Tibial nerve (tissue), 4 donors: ENCODE results near the gene SDR39U1. TPM values are rescaled to one million over a fixed set of nuclear protein-coding genes. Genes with fewer than 3 reads are reported as not detected.
"Not testable (repeated sequence)": the region's sequence is repeated elsewhere in the genome, so short reads cannot be mapped to it uniquely, and the experiment has no call there.

ENCODE experiments used
- DNase-seq, 2 donors: peaks; one replicate each; pipeline ENCODE4 v3.0.0-alpha.2; 2019; ENCODE audit warnings: low spot score in 2 of 2
- H3K27ac ChIP-seq, 4 donors: fragments of 200-600 bp; sonication (generic) in 3 of 4; one replicate each; pipeline ENCODE4 v1.5.1; 2017 to 2019; ENCODE audit warnings: mild to moderate bottlenecking in 1 of 4
- H3K27me3 ChIP-seq, 2 donors: fragments of 200-600 bp; sonication (generic) in 1 of 2; one replicate each; pipeline versions ENCODE4 v1.5.1 to v1.6.0; 2017 to 2019
- H3K36me3 ChIP-seq, 3 donors: fragments of 200-600 bp; sonication (generic); one replicate each; pipeline ENCODE4 v1.5.1; 2018 to 2019
- H3K4me1 ChIP-seq, 4 donors: fragments of 200-600 bp; sonication (generic) in 3 of 4; one replicate each; pipeline ENCODE4 v1.5.1; 2017 to 2019
- H3K4me3 ChIP-seq, 4 donors: fragments of 200-600 bp; sonication (generic) in 3 of 4; one replicate each; pipeline ENCODE4 v1.5.1; 2017 to 2019; ENCODE audit warnings: mild to moderate bottlenecking in 1 of 4, moderate library complexity in 1 of 4
- H3K9me3 ChIP-seq, 4 donors: fragments of 200-600 bp; sonication (generic) in 3 of 4; one replicate each; pipeline ENCODE4 v1.5.1; 2017 to 2019
- CTCF ChIP-seq, 5 experiments: fragments of 200-600 bp in 3 of 5; fragments of 450-650 bp in 2 of 5; sonication (generic) in 3 of 5; IDR thresholded peaks; one replicate each; pipeline ENCODE4 v1.5.1; 2016 to 2019; ENCODE audit warnings: antibody characterized with exemption in 5 of 5, mild to moderate bottlenecking in 3 of 5, moderate library complexity in 2 of 5
- EP300 ChIP-seq, 2 donors: sonication (generic); formaldehyde crosslinking; IDR thresholded peaks; one replicate each; pipeline ENCODE4 v1.6.1; 2017; ENCODE audit warnings: antibody characterized with exemption in 2 of 2, mild to moderate bottlenecking in 1 of 2
- POLR2A ChIP-seq, 2 donors: fragments of 450-650 bp; IDR thresholded peaks; one replicate each; pipeline ENCODE4 v1.6.1; 2017; ENCODE audit warnings: antibody characterized with exemption in 2 of 2, mild to moderate bottlenecking in 2 of 2, moderate library complexity in 2 of 2
- WGBS, 2 donors: methylation state at CpG; one replicate each; pipeline ENCODE4 v1.1.5; 2018; 5-methylcytosine and 5-hydroxymethylcytosine counted together
- total RNA-seq, 4 donors: library from RNA; depleted of rRNA; stranded (reverse); fragments of >200 nt; gene quantifications; one replicate each; pipeline ENCODE4 v1.1.0, GENCODE V29; 2016

SDR39U1 gene
- total RNA-seq, 4 donors from 2014 or later = 37.9 to 64.9 (median 60.8) TPM

- TF ChIP-seq CTCF (IDR thresholded peaks at IDR 0.05) = no peak
- no peak for TF ChIP-seq EP300 (IDR thresholded peaks at IDR 0.05)
- no peak for TF ChIP-seq POLR2A (IDR thresholded peaks at IDR 0.05)
- WGBS, 2 donors = 81 to 82% methylated on average over 4 of the region's 4 CpGs
- H3K27ac ChIP-seq = no peak overlapping the region
Measured at GRCh38 chr14:24475261-24475660, 32.7 kb upstream of the SDR39U1 start.

DNA sequence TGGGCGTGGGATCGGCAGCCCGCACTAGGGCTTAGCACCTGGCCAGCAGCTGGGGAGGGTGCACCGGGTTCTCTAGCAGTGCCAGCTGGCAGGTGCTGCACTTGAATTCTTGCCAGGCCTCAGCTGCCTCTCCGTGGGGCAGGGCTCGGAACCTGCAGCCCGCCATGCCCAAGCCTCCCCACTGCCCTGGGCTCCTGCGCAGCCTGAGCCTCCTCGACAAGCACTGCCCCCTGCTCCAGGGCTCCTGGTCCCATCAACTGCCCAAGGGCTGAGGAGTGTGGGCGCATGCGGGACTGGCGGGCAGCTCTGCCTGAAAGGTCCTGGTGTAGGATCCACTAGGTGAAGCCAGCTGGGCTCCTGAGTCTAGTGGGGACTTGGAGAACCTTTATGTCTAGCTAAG lies 30.6 kb upstream of the SDR39U1 start:
- 67 to 84% methylated on average over 3 to 8 of the region's 12 CpGs for WGBS, 2 donors
- no peak overlapping the region for H3K4me3 ChIP-seq

More at GRCh38 chr14:24475261-24475660, 32.7 kb upstream of the SDR39U1 start:
- DNase-seq = no peak
- Histone ChIP-seq H3K4me1 (no peaks in the 10 kb centered on the region), H3K27me3 (no peaks in the 10 kb centered on the region), H3K9me3 (no peaks in the 10 kb centered on the region), H3K36me3 (peaks cover 0 to 10% (median 0%) of the 10 kb centered on the region in 3 donors), H3K4me3 (no peak overlapping the region)

DNA sequence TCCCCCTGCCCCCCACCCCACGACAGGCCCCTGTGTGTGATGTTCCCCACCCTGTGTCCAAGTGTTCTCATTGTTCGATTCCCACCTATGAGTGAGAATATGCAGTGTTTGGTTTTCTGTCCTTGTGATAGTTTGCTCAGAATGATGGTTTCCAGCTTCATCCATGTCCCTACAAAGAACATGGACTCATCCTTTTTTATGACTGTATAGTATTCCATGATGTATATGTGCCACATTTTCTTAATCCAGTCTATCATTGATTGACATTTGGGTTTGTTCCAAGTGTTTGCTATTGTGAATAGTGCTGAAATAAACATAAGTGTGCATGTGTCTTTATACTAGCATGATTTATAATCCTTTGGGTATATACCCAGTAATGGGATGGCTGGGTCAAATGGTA lies 27.9 kb upstream of the SDR39U1 start:
- DNase-seq, H3K27me3 ChIP-seq, H3K4me1 ChIP-seq, H3K27ac ChIP-seq, H3K4me3 ChIP-seq, H3K9me3 ChIP-seq: not testable (repeated sequence)
- WGBS, 2 donors = 88 to 91% methylated on average over 2 of the region's 2 CpGs
- peaks cover 0 to 10% (median 0%) of the 10 kb centered on the region in 3 donors for H3K36me3 ChIP-seq

More for the DNA sequence above, 30.6 kb upstream of the SDR39U1 start:
- Histone ChIP-seq H3K36me3 (peaks cover 0 to 10% (median 0%) of the 10 kb centered on the region in 3 donors), H3K27me3 (no peaks in the 10 kb centered on the region), H3K4me1 (no peaks in the 10 kb centered on the region), H3K9me3 (peaks cover 0 to 4% (median 0%) of the 10 kb centered on the region in 4 donors), H3K27ac (no peak overlapping the region)
- no peak for DNase-seq
- TF ChIP-seq EP300 (IDR thresholded peaks at IDR 0.05) (no peak), CTCF (IDR thresholded peaks at IDR 0.05) (no peak), POLR2A (IDR thresholded peaks at IDR 0.05) (no peak)

- Histone ChIP-seq H3K27me3 (no peaks in the 10 kb centered on the region), H3K4me3 (no peak overlapping the region), H3K27ac (no peak overlapping the region), H3K36me3 (peaks cover 0 to 10% (median 0%) of the 10 kb centered on the region in 3 donors), H3K9me3 (peaks cover 0 to 4% (median 0%) of the 10 kb centered on the region in 4 donors), H3K4me1 (no peaks in the 10 kb centered on the region)
- DNase-seq = no peak
- WGBS, 2 donors = 90 to 91% methylated on average over 3 of the region's 3 CpGs
- TF ChIP-seq CTCF (IDR thresholded peaks at IDR 0.05) = no peak
- no peak for TF ChIP-seq POLR2A (IDR thresholded peaks at IDR 0.05)
- no peak for TF ChIP-seq EP300 (IDR thresholded peaks at IDR 0.05)
Measured at GRCh38 chr14:24465805-24466204, 23.2 kb upstream of the SDR39U1 start.

- Histone ChIP-seq H3K36me3 (peaks cover 0 to 14% (median 0%) of the 10 kb centered on the region in 3 donors), H3K27ac (no peak overlapping the region), H3K9me3 (peaks cover 0 to 4% (median 0%) of the 10 kb centered on the region in 4 donors), H3K27me3 (no peaks in the 10 kb centered on the region), H3K4me3 (no peak overlapping the region), H3K4me1 (no peaks in the 10 kb centered on the region)
- 88 to 98% methylated on average over 3 of the region's 3 CpGs for WGBS, 2 donors
- no peak for DNase-seq
- TF ChIP-seq CTCF (IDR thresholded peaks at IDR 0.05) (no peak), EP300 (IDR thresholded peaks at IDR 0.05) (no peak), POLR2A (IDR thresholded peaks at IDR 0.05) (no peak)
Measured at GRCh38 chr14:24465368-24465767, 22.8 kb upstream of the SDR39U1 start.
